WERI-Rb-1 (cell line): ENCODE measurements around the gene CCNA2.

Source experiments
- DNase-seq: peaks from one replicate; pipeline ENCODE4 v3.0.0-alpha.2; 2020
- H3K27ac ChIP-seq: fragments of 250-450 bp; sonication (Bioruptor Pico); 2 replicates; pipeline ENCODE4 v1.5.1; 2020; ENCODE audit warnings: mild to moderate bottlenecking, moderate library complexity
- H3K27me3 ChIP-seq: fragments of 250-450 bp; sonication (Bioruptor Pico); 2 replicates; pipeline ENCODE4 v1.5.1; 2021; ENCODE audit warnings: mild to moderate bottlenecking, low read depth, moderate library complexity; ENCODE audit not compliant: insufficient read depth, severe bottlenecking
- H3K36me3 ChIP-seq: fragments of 250-450 bp; sonication (Bioruptor Pico); 2 replicates; pipeline ENCODE4 v1.5.1; 2020; ENCODE audit warnings: mild to moderate bottlenecking, moderate library complexity
- H3K4me3 ChIP-seq: 2 replicates; pipeline ENCODE4 v1.5.1; 2011; ENCODE audit warnings: low read depth, mild to moderate bottlenecking, control low read depth, low read length
- H3K9me3 ChIP-seq: fragments of 250-450 bp; sonication (Bioruptor Pico); 2 replicates; pipeline ENCODE4 v1.5.1; 2021; ENCODE audit warnings: mild to moderate bottlenecking, moderate library complexity; ENCODE audit not compliant: severe bottlenecking
- CTCF ChIP-seq: IDR thresholded peaks from 2 replicates; pipeline ENCODE4 v1.5.1; 2011; ENCODE audit warnings: low read depth, mild to moderate bottlenecking, control low read depth, inconsistent platforms, low read length

Gene CCNA2

GRCh38 chr4:121818215-121818614, 5.5 kb downstream of the CCNA2 start:
- TF ChIP-seq CTCF = no peak
- Histone ChIP-seq H3K36me3 (peaks cover 92% of the 10 kb centered on the region), H3K27ac (no peak overlapping the region), H3K27me3 (no peaks in the 10 kb centered on the region), H3K4me3 (no peak overlapping the region), H3K9me3 (no peaks in the 10 kb centered on the region)
- no peak for DNase-seq

GRCh38 chr4:121817701-121818100, 6.0 kb downstream of the CCNA2 start:
- H3K36me3 ChIP-seq = peaks cover 96% of the 10 kb centered on the region
- DNase-seq = no peak

GRCh38 chr4:121817006-121817405, 6.7 kb downstream of the CCNA2 start:
- H3K9me3 ChIP-seq = no peaks in the 10 kb centered on the region
- H3K27ac ChIP-seq = no peak overlapping the region
- H3K4me3 ChIP-seq = no peak overlapping the region
- peaks cover 98% of the 10 kb centered on the region for H3K36me3 ChIP-seq
- H3K27me3 ChIP-seq = no peaks in the 10 kb centered on the region
- no peak for DNase-seq
- TF ChIP-seq CTCF = no peak

More at GRCh38 chr4:121817701-121818100, 6.0 kb downstream of the CCNA2 start:
- TF ChIP-seq CTCF = no peak
- Histone ChIP-seq H3K9me3 (no peaks in the 10 kb centered on the region), H3K27me3 (no peaks in the 10 kb centered on the region), H3K27ac (no peak overlapping the region), H3K4me3 (no peak overlapping the region)

- H3K9me3 ChIP-seq = no peaks in the 10 kb centered on the region
- H3K36me3 ChIP-seq = peaks cover 99% of the 10 kb centered on the region
- TF ChIP-seq CTCF = no peak
Measured at GRCh38 chr4:121814756-121815155, 8.9 kb downstream of the CCNA2 start.

GRCh38 chr4:121811122-121811521, 12.6 kb downstream of the CCNA2 start:
- H3K27ac ChIP-seq = no peak overlapping the region
- no peak for DNase-seq
- TF ChIP-seq CTCF = no peak
- no peaks in the 10 kb centered on the region for H3K27me3 ChIP-seq
- H3K4me3 ChIP-seq = no peak overlapping the region
- no peaks in the 10 kb centered on the region for H3K9me3 ChIP-seq
- H3K36me3 ChIP-seq = peaks cover 100% of the 10 kb centered on the region

More at GRCh38 chr4:121814756-121815155, 8.9 kb downstream of the CCNA2 start:
- no peaks in the 10 kb centered on the region for H3K27me3 ChIP-seq
- DNase-seq = no peak
- H3K27ac ChIP-seq = no peak overlapping the region
- H3K4me3 ChIP-seq = no peak overlapping the region

- Histone ChIP-seq H3K27me3 (no peaks in the 10 kb centered on the region), H3K36me3 (peaks cover 100% of the 10 kb centered on the region), H3K27ac (no peak overlapping the region), H3K9me3 (no peaks in the 10 kb centered on the region), H3K4me3 (no peak overlapping the region)
- TF ChIP-seq CTCF = no peak
- DNase-seq = no peak
Measured at GRCh38 chr4:121806411-121806810, 17.3 kb downstream of the CCNA2 start.
